ENCODE measurements around the gene TRPC4. TPM values are rescaled to one million over a fixed set of nuclear protein-coding genes. Genes with fewer than 3 reads are reported as not detected.

TRPC4 gene
- total RNA-seq, 2 experiments from 2014 or later: not detected

GRCh38 chr13:37690361-37690760 lies 179.2 kb downstream of the TRPC4 start:
- DNase-seq (no peak), ATAC-seq (no peak)
- H3K36me3 Mint-ChIP-seq (ENCODE audit: low read depth): no peaks in the 10 kb centered on the region
- no peak overlapping the region for H3K4me3 Mint-ChIP-seq
- H3K27me3 Mint-ChIP-seq: no peaks in the 10 kb centered on the region
- ChIA-PET CTCF (no interaction called here), POLR2A (no interaction called here)
- peaks cover 1% of the 10 kb centered on the region for H3K9me3 Mint-ChIP-seq
- no peak for TF ChIP-seq CTCF (IDR thresholded peaks at IDR 0.05)
- H3K4me1 Mint-ChIP-seq (ENCODE audit: low read depth): no peaks in the 10 kb centered on the region
- no peak overlapping the region for H3K27ac Mint-ChIP-seq
- intact Hi-C loops (cut with micrococcal nuclease): no loop called here

- Mint-ChIP-seq H3K4me1 (ENCODE audit: low read depth) (no peaks in the 10 kb centered on the region), H3K9me3 (no peaks in the 10 kb centered on the region), H3K27me3 (no peaks in the 10 kb centered on the region), H3K4me3 (no peak overlapping the region), H3K27ac (no peak overlapping the region), H3K36me3 (ENCODE audit: low read depth) (no peaks in the 10 kb centered on the region)
- ChIA-PET POLR2A (no interaction called here), CTCF (no interaction called here)
- DNase-seq: no peak
- intact Hi-C loops (cut with micrococcal nuclease): no loop called here
- no peak for ATAC-seq
- no peak for TF ChIP-seq CTCF (IDR thresholded peaks at IDR 0.05)
Measured at GRCh38 chr13:37686501-37686900, 183.1 kb downstream of the TRPC4 start.

- Mint-ChIP-seq H3K27ac (no peak overlapping the region), H3K4me3 (no peak overlapping the region), H3K9me3 (no peaks in the 10 kb centered on the region), H3K27me3 (no peaks in the 10 kb centered on the region), H3K4me1 (ENCODE audit: low read depth) (no peaks in the 10 kb centered on the region), H3K36me3 (ENCODE audit: low read depth) (no peaks in the 10 kb centered on the region)
- no peak for DNase-seq
- ATAC-seq: no peak
- ChIA-PET POLR2A (no interaction called here), CTCF (no interaction called here)
- intact Hi-C loops (cut with micrococcal nuclease): no loop called here
- no peak for TF ChIP-seq CTCF (IDR thresholded peaks at IDR 0.05)
Measured at GRCh38 chr13:37685206-37685605, 184.4 kb downstream of the TRPC4 start.

- CTCF ChIA-PET: no interaction called here
- Mint-ChIP-seq H3K4me3 (no peak overlapping the region), H3K27me3 (no peaks in the 10 kb centered on the region), H3K27ac (no peak overlapping the region), H3K4me1 (ENCODE audit: low read depth) (no peaks in the 10 kb centered on the region), H3K9me3 (no peaks in the 10 kb centered on the region), H3K36me3 (ENCODE audit: low read depth) (no peaks in the 10 kb centered on the region)
- no peak for TF ChIP-seq CTCF (IDR thresholded peaks at IDR 0.05)
- ATAC-seq (no peak), DNase-seq (no peak)
- POLR2A ChIA-PET: no interaction called here
- intact Hi-C loops (cut with micrococcal nuclease): no loop called here
Measured at GRCh38 chr13:37682496-37682895, 187.1 kb downstream of the TRPC4 start.

- Mint-ChIP-seq H3K27ac (no peak overlapping the region), H3K27me3 (no peaks in the 10 kb centered on the region), H3K9me3 (no peaks in the 10 kb centered on the region), H3K36me3 (ENCODE audit: low read depth) (no peaks in the 10 kb centered on the region), H3K4me1 (ENCODE audit: low read depth) (no peaks in the 10 kb centered on the region), H3K4me3 (no peak overlapping the region)
- ChIA-PET CTCF (no interaction called here), POLR2A (no interaction called here)
- intact Hi-C loops (cut with micrococcal nuclease): no loop called here
- DNase-seq (no peak), ATAC-seq (no peak)
- TF ChIP-seq CTCF (IDR thresholded peaks at IDR 0.05): no peak
Measured at GRCh38 chr13:37681281-37682032, 188.1 kb downstream of the TRPC4 start.
